T-helper 1 cell (primary cell): ENCODE data around the gene GUCY1A2.
"Not testable (repeated sequence)": the region's sequence is repeated elsewhere in the genome, so short reads cannot be mapped to it uniquely, and the experiment has no call there.

ENCODE experiments used
- DNase-seq, 5 donors: peaks; one replicate each; pipeline ENCODE4 v3.0.0-alpha.2; 2012 to 2020
- total RNA-seq, 4 donors: gene quantifications; one replicate each; lab custom pipeline; 2026; lab: John Stamatoyannopoulos, UW

Gene GUCY1A2, protein sequence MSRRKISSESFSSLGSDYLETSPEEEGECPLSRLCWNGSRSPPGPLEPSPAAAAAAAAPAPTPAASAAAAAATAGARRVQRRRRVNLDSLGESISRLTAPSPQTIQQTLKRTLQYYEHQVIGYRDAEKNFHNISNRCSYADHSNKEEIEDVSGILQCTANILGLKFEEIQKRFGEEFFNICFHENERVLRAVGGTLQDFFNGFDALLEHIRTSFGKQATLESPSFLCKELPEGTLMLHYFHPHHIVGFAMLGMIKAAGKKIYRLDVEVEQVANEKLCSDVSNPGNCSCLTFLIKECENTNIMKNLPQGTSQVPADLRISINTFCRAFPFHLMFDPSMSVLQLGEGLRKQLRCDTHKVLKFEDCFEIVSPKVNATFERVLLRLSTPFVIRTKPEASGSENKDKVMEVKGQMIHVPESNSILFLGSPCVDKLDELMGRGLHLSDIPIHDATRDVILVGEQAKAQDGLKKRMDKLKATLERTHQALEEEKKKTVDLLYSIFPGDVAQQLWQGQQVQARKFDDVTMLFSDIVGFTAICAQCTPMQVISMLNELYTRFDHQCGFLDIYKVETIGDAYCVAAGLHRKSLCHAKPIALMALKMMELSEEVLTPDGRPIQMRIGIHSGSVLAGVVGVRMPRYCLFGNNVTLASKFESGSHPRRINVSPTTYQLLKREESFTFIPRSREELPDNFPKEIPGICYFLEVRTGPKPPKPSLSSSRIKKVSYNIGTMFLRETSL
- total RNA-seq = 0 to 0.24 (median 0.04) reads per million in 4 donors

DNA sequence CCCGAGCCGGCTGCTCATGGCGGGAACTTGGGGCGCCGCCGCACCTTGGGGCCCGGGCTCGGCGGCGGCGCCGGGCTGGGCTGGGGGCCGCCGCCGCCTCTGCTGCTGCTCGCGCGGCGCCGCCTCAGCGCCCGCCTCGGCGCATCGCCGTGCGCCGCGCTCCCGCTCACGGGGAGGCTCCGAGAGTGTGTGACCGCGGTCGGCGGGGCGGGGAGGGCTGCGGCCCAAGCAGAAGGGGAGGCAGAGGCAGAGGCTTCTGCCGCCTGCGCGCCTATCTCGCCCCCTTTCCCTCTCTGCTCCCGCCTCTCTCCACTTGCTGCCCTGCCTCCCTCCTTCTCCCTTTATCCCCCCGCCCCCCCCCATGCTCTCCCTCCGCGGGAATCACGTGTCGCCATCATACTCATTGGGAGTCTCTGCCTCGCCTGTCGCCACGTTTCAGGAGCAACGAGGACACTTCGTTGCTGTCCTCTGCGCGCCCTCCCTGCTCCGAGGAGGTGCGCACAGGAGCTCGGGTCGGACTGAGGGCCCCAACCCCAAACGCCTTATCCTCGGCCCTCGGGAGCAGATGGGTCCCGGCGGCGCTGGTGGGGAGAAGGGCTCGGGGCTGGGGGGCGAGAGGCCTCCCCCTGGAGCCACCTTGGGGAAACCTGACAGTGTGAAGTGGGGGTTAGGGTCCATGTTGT is at the start of gene GUCY1A2:
GUCY1A2 (minus strand) TSS at position 258 of the 683 bp plus-strand sequence. CDS start 421 bp downstream, outside the sequence.
- no peak for DNase-seq

DNA sequence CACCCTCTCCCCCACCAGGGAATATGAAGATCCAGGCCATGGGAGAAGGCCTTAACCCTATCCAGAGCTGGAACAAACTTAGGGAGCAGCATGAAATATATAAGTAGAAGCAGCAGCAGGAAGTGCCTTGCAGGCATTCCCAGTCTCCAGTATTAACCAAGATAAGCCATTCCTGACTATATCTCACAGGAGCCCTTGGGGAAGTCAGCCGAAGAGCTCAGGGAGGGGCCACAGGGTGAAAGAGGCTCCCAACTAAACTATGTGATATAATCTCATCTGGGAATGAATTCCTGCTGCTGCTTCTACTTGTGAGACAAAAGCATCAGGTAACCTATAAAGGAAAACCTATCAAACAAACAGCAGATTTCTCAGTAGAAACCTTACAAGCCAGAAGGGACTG is 36.1 kb upstream of the GUCY1A2 start:
- no peak for DNase-seq

DNA sequence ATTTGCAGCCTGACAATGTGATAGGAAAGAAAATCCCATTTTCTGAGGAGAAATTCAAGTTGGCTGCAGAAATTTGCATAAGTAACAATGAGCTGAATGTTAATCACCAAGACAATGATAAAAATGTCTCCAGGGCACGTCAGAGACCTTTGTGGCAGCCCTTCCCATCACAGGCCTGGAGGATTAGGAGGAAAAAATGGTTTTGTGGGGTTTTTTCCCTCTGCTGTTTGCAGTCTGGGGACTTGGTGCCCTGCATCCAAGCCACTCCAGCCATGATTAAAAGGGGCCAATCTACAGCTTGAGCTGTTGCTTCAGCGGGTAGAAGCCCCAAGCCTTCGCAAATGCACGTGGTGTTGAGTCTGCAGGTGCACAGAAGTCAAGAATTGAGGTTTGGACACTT is 33.1 kb upstream of the GUCY1A2 start:
- not testable (repeated sequence) for DNase-seq

DNA sequence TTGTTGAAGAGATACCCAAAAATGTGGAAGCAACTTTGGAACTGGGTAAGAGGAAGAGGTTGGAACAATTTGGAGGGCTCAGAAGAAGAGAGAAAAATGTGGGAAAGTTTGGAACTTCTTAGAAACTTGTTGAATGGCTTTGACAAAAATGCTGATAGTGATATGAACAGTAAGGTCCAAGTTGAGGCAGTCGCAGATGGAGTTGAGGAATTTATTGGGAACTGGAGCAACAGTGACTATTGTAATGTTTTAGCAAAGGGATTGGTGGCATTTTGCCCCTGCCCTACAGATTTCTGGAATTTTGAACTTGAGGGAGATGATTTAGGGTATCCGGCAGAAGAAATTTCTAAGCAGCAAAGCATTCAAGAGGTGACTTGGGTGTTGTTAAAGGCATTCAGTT is 32.6 kb upstream of the GUCY1A2 start:
- DNase-seq = not testable (repeated sequence)

DNA sequence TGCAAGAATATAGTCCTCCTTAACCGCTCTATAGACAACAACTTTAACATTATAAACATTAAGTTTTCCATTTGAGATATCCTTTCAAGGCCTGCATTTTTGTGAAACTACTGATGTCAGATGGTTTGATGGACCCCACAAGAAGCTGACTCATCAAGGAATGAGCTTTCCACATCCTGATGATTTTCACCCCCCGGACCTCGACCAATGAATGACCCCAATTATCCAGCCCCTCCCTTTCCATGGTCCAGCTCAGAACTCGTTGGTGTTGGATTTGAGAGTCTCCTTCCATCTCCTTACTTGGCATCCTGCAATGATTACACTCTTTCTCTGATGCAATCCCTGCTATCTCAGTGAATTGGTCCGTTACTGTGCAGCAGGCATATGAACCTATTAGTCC is 31.8 kb upstream of the GUCY1A2 start:
- DNase-seq = no peak

DNA sequence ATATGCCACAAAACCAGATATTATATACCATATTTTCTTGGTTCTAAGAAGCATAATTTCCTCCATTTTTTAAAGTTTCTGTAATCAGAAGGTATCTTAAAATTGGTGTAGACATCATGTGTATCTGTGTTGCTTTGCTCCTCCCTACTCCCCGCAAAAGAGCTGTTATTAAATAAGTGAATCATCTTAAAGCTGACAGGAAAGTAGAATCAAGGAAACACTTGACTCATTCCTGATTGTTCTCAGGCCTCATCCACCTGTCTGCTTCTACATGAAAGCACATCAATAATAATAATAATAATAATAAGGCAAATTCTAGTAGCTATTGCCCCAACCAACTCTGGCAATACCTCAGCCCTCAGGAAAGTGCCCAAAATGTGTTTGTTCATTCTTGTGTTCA is 26.2 kb upstream of the GUCY1A2 start:
- DNase-seq = no peak

DNA sequence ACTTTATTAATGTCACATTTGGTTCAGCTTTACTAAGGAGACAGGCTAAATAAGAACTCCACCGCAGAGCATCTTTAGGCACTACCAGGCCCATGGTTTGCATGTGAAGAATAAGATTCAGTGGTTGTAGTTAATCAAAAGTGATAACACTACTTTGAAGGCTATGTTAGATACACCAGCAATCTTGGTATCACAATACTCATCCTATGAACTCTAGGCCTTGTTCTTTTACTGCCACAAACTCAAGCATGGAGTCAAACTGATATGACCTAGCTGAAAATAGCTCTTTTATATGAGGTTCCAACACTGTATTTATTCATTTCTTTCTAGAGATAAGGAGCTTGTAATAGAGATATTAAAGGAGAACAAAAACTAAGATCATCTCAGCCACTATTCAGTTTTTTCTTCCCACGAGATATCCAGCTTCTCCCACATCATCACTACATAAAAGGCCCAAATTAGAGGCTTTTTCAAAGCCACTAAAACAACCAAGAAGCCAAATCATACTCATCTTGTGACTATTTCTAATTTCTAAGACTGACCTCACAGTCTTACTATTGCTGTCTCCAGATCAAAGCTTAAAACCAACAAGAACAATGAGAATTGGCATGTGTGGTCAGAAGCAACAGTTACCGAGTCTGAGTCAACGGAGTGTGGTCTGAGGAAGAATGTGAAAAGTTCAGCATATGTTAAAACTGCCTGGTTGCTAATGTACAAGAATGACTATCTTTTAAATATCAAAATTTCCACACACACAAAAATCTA is 25.1 kb upstream of the GUCY1A2 start:
- peak in 1 of 5 donors; percentile 5 for DNase-seq

DNA sequence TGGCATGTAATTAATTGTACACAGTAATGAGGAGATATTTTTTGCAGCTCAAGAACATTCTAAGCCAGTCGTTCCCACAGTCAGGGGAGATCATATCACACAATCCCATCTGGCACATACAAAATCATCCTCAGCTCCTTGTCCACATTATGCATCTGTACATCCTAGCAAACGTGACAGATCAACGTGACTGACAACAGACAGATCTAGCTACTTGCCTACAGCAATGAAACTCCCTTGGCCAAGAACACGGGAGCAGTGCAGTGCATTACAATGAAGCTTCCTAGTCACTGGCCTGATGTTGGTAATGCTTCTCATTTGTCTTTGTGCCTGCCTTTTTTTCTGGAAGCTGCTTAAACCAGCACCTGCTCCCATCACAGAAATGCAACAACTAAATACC is 24.5 kb upstream of the GUCY1A2 start:
- no peak for DNase-seq

DNA sequence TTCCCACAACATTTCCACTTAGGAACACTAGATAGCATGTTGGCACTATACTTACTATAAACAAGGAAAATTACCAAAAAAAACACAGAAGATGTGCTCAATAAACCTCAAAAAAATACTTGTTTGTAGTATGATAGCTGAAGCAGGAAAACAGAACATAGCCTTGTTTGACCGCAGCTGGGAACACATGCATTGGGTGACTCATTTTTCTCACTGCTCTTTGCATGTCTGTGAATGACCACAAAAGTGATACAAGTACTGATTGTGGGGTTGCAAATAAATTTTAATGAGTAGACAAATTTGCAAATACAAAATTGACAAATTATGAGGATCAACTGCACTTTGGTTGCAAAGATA is 22.8 kb upstream of the GUCY1A2 start:
- DNase-seq = peak in 1 of 5 donors; percentile 8

DNA sequence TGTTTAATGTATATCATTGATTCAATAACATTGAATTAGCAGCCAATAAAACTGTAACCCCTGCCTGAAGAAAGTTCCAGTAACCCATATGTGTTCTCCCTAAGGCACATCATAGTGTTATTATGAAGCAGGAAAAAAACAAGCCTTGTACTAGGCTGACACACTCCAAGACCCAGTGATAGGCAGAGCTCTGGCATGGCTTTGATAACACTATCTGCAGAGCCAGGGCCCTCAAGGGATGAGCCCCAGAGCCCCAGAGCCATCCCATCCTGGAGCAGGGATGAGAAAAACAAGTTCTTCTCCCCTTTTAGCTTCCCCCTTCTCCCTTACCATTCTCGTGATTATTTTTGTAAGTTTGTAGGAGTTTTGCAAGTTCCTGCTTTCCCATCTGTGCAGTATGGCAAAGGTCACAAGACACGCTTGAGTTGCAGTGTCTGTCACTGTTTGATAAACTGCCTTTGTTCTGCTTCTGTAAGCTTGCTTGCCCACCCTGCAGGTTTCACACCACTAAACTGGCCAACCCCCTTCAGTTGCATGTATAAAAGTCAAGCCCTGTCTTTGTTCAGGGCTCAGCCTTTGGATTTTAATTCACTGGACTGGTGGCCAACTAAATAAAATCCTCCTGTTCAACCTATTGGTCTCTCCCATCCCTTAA is 22.3 kb upstream of the GUCY1A2 start:
- no peak for DNase-seq

DNA sequence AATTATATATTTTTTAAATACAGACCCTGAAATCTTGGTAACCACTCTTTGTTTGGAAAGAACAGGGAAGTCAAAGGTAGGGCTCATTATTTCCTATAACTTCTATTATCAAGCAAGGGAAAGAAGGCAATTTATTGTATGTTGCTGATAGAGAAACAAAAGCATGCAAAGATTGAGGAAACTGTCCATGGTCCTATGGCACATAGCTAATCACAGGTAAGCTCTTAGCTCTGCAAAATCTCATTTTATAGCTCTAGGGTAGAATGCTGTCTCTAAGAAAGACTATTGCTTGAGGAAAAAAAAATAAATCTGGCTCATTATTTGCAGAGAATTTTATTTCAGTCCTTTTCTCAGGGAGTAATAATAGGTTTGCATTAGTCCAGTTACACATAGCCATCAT is 7.4 kb upstream of the GUCY1A2 start:
- DNase-seq = no peak

DNA sequence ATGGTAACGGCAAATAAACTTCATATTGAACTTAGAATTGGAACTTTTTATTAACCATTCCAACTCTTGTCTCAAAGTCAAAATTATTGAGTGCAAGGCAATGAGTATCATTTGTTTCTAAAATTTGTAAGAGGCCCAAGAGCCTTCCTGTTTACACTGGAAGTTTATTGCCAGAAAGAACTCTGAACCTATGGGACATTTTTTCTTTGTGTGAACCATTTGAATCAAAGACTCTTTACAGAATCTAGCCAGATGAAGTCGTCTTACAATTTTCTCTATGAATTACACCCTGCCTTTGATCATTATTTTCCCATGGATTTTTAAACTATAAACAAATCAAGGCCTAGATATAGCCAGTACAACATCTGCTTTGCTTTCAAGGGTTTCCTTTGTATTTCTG is 2.3 kb upstream of the GUCY1A2 start:
- no peak for DNase-seq

DNA sequence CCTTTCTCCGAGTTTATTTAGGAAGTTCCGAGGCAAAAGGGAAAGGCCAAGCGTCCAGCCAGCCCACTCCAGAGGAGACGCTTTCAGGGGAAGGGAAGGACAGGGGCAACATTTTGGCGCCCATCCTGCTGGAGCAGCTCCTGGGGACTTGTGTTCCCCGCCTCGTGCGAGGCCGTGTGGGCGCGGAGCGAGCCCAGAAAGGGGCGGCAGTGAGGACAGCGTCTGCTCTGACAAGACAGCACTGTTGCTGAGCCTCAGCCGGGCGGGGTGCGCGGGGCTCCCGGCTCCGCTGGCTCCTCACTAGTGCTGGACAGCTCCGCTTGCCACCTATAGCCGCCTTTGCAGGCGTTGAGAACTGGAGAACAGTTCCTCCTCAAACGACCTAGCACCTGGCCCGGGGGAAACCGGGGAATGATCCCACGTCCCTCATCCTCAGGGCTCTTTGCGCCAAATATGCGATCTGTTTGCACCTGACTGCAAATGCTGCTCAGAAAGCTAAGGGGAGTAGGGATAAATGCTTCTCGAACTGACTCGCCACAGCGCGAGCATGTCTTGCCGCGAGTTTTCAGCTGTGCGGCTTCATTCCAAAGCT is 722 bp upstream of the GUCY1A2 start:
- DNase-seq = no peak

DNA sequence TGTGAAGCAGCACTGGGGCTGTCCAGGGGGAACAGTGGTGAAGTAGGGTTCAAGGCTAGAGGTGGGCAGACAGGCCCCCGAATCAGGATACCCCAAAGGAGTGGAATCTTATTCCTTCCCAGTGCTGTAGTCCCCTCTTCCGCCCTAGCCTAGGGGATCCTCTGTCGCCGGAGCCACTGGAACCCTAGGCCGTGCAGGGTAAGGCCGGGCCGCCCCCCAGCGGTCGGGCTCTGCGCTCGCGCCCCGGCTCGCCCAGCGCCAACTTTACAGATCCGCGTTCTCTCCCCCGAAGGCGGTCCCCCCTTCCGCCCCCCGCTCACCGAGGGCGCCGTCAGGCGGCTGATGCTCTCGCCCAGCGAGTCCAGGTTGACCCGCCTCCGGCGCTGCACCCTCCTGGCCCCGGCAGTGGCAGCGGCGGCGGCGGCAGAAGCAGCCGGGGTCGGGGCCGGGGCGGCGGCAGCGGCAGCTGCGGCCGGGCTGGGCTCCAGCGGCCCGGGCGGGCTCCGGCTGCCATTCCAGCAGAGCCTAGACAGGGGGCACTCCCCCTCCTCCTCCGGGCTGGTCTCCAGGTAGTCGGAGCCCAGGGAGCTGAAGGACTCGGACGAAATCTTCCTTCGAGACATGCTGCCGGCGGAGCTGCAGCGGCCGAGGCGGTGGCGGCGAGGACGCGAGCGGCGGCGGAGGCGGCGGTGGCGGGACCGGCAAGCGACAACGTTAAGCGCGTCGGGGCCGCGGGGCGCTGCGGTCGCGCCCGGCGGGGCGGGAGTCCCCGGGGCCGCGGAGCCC is 650 bp downstream of the GUCY1A2 start:
- DNase-seq = no peak

DNA sequence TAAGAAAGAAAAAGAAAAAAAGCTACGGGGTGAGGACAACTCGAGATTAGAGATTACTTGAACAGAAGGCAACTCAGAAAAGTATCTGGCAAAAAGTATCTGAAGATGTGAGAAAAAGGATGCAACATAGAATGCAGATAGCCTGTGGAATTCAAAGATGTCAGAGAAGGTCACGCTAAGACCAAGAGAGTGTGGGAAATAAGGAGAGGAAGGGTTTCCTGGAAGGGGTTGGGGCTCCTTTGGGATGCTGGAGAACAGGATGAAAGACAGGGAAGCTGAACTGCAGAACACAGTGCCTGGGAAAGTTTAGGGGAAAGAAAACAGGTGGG is 1.2 kb downstream of the GUCY1A2 start:
- DNase-seq = no peak

DNA sequence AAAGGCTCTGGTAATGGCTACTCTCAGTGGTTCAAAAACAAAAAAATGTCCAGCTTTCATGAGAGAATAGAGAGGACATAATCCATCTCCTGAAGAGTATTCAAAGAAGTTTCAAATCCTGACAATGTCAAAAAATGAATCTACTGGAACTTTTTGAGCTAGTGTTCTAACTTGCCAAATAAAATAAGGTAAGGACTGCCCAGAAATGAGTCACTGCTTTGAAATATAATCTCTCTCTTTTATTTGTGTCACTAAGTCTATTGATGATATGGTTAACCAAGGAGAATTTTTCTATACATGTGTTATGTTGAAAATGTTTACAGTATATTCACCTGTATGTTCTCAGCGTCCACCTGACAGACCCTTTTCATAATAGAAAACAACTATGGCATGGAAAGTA is 3.4 kb downstream of the GUCY1A2 start:
- no peak for DNase-seq

DNA sequence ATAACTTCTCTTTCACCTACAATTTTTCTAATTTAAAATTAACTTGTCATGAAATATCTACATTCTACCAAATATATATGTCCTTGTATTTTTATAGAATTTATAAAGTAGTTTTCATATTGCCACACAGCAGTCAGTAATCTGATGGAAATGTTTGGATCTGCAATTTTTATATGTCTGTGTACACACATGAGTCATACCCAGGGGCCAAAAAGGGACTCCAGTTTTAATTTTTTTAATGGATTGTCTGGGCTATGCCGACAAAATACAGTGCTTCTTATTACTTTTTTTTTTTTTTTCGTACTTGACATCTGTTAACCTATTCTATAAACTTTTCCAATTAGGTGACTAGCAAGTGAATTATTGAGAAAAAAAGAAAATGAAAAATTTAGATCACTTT is 6.3 kb downstream of the GUCY1A2 start:
- no peak for DNase-seq

DNA sequence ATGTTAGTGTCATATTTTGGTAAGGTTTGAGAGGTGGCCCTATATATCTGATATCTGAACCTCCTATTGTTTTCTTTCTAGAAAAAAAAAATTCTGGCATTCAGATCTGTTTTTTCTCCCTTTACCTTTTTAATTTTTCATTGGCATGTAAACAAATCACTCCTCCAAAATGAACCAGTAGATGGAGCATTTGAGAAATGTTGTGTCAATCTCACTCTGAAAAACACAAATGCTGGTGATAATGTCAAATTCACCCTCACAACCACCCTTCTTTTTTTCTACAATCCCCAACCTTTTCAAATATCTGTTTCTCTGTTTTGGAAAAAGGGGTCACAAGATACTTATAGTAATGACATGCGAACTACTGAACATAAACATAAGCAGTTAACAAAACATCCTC is 9.1 kb downstream of the GUCY1A2 start:
- DNase-seq = no peak

DNA sequence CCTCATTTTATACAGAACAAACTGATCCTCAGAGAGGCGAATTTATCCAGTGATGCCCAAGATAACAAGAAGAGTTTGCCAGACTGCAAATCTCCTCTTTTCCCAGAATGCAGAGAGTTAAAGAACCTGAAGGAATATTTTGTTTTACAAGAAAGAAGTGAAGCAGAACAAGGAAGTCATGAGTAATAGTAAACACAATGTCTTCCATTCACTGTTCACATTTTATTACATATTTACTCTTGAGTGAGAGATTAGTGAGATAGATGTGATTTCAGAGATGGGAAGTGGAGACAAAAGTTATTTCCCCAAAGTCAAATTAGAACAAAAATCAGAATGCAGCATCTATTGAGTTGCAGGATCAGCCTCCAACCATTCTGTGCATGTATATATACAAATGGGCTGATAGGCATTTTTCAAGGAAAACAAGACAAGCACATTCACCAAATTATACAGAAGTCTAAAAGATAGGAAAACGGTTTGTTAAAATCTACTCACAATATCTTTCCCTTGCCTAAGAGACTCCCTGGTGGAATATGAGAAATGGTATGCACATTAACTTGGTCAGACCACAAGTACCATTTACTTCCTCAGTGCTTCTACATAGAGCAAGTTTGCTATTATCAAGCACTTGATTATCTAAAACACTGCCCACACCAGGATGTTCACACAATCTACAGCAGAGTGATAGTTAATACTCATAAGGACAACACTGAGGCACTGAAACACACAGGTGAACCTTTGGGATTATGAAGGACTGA is 12.0 kb downstream of the GUCY1A2 start:
- no peak for DNase-seq

DNA sequence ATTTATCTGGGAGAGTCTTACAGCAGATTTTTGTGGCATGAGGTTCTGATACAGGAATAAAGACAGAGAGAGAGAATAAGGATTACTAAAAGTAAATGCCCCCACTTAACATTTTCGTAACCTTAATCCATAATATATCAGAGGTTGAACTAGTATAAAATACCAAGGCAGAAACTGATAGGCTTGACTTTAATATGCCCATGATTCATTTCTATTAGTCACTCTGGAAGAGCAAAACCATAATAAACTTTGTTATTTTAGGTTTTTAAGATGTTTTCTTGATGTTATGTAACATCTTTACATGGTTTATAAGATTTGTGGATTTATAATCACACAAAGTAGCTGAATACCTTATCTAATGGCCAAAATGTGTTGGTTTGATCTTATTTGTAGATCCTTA is 19.1 kb downstream of the GUCY1A2 start:
- no peak for DNase-seq

DNA sequence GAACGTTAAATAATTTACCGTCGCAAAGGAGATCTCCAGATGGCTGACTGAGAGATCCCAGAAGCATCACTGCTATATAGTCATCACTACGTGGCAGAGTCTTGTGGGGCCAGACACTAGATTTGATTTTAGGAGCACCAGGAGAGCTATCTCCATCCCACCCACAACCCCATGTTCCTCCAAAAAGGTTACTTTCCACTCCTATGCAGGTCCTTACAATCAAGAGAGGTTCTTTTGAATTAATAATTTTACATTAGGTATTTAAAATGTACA is 19.4 kb downstream of the GUCY1A2 start:
- no peak for DNase-seq
